SKM-1 treated with dmso at 0.1 percent for 144 hours (cell line): Measurements from ENCODE around the gene ISG15.
"Not testable (repeated sequence)": the region's sequence is repeated elsewhere in the genome, so short reads cannot be mapped to it uniquely, and the experiment has no call there.

Source experiments
- DNase-seq: peaks from one replicate; lab custom pipeline; 2025; ENCODE audit not compliant: unreplicated experiment; lab: John Stamatoyannopoulos, UW

Gene ISG15

DNA sequence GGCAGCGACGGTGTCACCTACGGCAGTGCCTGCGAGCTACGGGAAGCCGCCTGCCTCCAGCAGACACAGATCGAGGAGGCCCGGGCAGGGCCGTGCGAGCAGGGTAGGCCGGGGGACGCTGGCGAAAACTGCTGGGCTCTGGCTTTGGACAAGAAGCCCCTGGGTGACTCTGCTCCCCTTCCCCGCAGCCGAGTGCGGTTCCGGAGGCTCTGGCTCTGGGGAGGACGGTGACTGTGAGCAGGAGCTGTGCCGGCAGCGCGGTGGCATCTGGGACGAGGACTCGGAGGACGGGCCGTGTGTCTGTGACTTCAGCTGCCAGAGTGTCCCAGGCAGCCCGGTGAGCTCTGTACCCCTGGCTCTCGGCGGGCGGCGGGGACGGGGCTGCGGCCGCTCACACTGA, 30.6 kb downstream of the ISG15 start:
- DNase-seq = no peak

DNA sequence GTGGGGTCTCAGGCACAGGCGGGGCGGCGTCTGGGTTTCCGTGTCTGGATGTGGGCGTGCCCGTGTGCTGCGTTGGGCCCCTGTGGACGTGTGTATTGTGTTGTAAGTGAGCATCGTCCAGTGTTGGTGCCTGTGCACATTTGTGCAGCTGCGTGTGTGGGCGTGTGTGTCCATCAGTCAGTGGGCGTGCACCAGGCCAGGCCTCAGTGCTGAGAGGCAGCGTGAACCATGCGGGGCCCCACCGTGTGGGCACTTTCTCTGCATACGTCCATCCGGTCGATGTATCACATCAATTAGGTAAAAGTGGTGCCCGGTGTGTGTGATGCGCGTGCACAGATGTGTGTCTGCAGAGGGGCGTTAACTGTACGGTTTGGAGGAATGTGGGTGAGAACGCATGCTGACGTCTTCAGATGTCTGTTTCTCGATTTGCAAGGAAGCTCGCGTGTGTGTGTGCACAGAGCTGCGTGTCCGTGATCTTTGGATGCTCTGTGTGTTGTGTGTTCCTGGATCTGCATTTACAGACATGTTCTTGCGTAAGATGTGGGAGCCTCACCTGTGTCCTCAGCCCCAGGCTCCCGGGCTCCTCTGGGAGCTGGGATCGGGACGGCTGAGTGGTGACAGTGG, 31.3 kb downstream of the ISG15 start:
- no peak for DNase-seq

DNA sequence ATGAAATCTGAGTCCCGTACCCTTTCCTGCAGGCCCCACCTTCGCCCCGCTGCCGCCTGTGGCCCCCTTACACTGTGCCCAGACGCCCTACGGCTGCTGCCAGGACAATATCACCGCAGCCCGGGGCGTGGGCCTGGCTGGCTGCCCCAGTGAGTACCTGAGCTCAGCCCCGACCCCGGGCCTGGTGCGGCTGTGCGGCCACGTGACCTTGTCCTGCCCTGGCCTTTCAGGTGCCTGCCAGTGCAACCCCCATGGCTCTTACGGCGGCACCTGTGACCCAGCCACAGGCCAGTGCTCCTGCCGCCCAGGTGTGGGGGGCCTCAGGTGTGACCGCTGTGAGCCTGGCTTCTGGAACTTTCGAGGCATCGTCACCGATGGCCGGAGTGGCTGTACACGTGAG, 31.8 kb downstream of the ISG15 start:
- DNase-seq = no peak

DNA sequence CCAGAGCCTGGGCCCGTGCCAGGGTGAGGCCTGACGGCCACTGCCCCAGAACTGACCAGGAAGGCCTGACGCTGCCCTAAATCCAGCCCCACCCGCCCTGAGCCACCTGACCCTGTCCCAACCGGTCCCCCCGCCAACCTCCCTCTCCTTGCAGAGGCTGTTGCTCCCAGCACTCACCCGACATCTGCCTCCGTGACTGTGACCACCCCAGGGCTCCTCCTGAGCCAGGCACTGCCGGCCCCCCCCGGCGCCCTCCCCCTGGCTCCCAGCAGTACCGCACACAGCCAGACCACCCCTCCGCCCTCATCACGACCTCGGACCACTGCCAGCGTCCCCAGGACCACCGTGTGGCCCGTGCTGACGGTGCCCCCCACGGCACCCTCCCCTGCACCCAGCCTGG, 32.9 kb downstream of the ISG15 start:
- no peak for DNase-seq

DNA sequence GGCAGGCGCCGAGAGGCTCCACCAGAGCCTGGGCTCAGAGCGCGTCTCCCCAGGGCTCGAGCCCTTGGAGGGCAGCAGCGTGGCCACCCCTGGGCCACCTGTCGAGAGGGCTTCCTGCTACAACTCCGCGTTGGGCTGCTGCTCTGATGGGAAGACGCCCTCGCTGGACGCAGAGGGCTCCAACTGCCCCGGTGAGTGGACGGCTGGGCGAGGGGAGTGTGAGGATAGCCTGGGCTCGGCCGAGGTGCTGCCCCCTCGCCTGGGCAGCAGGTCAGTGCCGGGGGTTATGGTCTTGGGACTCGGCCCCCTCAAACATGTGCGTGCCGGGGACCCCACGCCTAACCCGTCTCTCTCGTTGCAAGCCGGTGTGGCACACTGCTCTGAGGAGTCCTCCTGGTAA, 33.5 kb downstream of the ISG15 start:
- DNase-seq = no peak

DNA sequence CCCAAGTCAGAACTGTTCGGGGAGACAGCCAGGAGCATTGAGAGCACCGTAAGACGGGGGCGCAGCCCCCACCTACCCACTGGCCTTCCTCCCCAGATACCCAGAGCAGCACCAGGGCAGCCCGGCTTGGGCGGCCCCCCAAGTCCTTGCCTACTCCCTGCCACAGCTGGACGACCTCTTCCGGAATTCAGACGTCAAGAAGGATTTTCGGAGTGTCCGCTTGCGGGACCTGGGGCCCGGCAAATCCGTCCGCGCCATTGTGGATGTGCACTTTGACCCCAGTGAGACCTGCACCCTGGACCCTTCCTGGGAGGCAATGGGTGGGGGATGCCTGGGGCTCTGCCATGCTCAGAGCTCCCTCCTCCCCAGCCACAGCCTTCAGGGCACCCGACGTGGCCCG, 34.1 kb downstream of the ISG15 start:
- no peak for DNase-seq

DNA sequence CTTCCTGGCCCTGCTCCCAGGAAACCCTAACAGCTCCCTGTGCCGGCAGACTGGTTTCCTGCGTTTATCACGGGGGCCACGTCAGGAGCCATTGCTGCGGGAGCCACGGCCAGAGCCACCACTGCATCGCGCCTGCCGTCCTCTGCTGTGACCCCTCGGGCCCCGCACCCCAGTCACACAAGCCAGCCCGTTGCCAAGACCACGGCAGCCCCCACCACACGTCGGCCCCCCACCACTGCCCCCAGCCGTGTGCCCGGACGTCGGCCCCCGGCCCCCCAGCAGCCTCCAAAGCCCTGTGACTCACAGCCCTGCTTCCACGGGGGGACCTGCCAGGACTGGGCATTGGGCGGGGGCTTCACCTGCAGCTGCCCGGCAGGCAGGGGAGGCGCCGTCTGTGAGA, 34.7 kb downstream of the ISG15 start:
- DNase-seq = no peak

DNA sequence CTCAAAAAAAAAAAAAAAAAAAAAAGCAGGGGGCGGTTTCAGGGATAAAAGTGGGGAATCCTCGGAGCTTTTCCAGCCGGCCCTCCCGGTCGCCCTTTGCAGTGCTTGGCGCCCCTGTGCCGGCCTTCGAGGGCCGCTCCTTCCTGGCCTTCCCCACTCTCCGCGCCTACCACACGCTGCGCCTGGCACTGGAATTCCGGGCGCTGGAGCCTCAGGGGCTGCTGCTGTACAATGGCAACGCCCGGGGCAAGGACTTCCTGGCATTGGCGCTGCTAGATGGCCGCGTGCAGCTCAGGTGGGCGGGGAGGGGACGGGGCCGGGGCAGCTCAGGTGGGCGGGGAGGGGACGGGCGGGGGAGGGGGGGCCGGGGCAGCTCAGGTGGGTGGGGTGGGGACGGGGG, 35.5 kb downstream of the ISG15 start:
- no peak for DNase-seq

DNA sequence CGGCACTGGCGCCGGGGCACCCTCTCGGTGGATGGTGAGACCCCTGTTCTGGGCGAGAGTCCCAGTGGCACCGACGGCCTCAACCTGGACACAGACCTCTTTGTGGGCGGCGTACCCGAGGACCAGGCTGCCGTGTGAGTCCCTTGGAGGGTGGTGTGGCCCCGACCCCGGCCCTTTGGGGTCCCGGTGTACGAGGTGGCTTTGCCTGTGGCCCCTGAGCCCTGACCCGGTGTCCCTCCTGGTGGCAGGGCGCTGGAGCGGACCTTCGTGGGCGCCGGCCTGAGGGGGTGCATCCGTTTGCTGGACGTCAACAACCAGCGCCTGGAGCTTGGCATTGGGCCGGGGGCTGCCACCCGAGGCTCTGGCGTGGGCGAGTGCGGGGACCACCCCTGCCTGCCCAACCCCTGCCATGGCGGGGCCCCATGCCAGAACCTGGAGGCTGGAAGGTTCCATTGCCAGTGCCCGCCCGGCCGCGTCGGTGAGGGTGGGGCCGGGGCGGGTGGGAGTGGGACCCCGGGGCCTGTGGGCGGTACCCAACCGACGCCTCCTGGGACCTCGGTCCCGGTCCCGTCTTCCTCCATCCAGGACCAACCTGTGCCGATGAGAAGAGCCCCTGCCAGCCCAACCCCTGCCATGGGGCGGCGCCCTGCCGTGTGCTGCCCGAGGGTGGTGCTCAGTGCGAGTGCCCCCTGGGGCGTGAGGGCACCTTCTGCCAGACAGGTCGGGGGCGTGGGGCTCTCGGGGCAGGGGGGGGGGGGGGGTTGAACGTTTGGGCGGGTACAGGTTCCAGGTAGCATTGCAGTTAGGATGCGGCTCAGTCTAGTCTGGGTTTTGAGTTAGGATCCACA, 36.2 kb downstream of the ISG15 start:
- no peak for DNase-seq

DNA sequence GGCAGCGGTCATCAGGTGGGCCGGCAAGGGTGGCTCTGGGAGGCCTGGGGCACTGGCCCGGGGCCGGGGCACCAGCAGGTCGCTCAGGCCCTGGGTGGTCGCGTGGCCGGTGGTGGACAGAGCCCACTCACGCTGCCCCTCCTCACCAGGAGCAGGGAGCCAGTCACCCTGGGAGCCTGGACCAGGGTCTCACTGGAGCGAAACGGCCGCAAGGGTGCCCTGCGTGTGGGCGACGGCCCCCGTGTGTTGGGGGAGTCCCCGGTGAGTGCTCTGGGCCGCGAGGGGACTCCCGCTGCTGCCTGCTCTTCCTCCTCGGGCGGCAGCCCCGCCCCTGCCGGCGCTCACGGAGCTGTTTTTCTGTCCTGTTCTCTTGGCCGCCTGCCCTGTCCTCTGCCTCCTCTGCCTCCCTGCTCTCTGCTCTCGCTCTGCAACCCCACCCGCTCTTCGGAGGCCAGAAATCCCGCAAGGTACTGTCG, 37.3 kb downstream of the ISG15 start:
- no peak for DNase-seq

DNA sequence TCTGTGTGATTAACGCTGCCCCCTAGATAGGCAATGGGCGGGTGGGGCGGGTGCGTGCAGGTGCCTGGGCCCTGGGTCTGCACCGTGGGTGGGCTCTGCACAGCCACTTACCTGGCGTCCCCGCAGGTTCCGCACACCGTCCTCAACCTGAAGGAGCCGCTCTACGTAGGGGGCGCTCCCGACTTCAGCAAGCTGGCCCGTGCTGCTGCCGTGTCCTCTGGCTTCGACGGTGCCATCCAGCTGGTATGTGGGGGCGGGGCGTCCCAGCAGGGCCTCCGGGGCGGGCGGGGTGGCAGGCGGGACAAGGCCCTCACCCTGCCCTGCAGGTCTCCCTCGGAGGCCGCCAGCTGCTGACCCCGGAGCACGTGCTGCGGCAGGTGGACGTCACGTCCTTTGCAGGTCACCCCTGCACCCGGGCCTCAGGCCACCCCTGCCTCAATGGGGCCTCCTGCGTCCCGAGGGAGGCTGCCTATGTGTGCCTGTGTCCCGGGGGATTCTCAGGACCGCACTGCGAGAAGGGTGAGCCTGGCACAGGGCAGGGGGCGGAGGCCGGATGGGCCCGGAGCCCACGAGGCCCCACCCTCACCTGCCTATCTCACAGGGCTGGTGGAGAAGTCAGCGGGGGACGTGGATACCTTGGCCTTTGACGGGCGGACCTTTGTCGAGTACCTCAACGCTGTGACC, 38.0 kb downstream of the ISG15 start:
- no peak for DNase-seq

DNA sequence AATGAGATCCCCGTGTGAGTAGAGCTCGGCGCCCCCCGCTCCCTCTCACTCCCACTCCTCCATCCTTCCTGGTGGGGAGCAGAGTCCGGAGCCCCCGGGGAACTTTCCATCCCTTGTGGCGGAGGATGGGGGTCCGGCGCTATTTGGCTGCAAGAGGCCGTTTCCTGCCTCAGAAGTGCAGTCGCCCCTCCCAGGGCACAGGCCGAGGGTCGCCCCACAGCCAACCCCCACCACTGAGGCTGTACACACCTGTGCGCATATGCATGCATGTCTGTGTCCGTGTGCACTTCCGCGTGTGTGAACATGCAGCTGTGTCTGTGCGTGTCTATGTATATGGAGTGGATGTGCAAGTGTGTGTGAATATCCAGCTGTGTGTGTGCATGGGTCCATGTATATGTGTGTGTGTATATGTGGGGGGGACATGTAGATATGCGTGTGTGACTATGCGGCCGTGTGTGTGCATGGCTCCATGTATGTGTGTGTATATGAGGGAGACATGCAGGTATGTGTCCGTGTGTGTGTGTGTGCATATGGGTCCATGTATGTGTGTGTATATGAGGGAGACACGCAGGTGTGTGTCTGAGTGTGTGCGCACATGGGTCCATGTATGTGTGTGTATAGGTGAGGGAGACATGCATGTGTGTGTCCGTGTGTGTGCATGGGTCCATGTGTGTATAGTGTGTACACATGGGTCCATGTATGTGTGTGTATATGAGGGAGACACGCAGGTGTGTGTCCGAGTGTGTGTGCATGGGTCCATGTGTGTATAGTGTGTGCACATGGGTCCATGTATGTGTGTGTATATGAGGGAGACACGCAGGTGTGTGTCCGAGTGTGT, 38.9 kb downstream of the ISG15 start:
- DNase-seq = no peak

DNA sequence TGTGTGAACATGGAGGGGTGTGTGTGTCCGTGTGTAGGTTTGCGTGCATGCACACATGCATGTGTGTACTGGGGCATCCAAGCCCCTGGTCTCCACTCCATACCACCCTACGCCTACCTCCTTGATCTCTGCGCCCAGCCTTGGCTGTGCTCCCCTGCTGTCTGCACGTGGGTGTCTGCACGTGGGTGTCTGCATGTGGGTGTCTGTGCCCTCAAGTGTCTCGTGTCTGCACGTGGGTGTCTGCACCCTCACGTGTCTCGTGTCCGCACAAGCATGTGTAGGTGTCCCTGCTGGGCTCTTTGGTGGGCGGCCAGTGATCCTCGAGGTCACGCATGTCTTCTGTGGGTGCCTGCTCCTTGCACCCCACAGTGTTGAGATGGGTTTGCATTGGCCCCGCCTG, 39.7 kb downstream of the ISG15 start:
- no peak for DNase-seq

DNA sequence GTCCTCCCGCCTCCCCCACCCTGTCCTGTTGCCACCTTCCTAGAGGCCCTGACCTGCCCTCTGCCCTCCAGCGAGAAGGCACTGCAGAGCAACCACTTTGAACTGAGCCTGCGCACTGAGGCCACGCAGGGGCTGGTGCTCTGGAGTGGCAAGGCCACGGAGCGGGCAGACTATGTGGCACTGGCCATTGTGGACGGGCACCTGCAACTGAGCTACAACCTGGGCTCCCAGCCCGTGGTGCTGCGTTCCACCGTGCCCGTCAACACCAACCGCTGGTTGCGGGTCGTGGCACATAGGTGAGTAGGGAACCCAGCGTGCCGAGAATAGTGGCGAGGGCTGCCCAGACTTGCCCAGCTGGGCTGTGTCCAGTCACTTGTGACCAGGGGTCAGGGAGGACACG, 40.4 kb downstream of the ISG15 start:
- DNase-seq = no peak

DNA sequence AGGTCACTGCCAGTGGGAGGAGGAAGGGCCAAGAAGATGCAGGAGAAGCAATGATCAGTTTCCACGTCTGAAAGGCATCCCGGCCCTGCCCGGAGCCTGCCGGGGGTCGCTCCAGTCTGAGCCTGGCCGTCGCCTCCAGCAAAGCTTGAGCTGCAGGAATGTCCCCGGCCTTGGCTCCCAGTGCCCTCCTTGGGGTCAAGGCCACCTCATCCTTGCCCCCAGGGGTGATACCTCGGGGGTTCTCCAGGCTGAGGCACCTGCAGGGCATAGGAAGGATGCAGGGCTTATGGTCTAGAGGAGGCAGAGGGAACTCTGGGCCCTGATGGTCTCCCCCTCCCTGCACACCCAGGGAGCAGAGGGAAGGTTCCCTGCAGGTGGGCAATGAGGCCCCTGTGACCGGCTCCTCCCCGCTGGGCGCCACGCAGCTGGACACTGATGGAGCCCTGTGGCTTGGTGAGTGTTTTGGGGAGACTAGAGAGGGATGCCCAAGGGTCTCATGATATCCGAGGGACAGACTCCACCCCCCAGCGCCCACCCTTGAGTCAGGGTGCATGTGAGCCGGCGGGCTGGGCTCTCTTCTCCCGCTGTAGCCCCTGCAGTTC, 40.9 kb downstream of the ISG15 start:
- no peak for DNase-seq

DNA sequence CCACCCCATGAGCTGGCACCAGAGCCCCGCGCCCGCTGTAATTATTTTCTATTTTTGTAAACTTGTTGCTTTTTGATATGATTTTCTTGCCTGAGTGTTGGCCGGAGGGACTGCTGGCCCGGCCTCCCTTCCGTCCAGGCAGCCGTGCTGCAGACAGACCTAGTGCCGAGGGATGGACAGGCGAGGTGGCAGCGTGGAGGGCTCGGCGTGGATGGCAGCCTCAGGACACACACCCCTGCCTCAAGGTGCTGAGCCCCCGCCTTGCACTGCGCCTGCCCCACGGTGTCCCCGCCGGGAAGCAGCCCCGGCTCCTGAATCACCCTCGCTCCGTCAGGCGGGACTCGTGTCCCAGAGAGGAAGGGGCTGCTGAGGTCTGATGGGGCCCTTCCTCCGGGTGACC, 41.7 kb downstream of the ISG15 start:
- DNase-seq = no peak

DNA sequence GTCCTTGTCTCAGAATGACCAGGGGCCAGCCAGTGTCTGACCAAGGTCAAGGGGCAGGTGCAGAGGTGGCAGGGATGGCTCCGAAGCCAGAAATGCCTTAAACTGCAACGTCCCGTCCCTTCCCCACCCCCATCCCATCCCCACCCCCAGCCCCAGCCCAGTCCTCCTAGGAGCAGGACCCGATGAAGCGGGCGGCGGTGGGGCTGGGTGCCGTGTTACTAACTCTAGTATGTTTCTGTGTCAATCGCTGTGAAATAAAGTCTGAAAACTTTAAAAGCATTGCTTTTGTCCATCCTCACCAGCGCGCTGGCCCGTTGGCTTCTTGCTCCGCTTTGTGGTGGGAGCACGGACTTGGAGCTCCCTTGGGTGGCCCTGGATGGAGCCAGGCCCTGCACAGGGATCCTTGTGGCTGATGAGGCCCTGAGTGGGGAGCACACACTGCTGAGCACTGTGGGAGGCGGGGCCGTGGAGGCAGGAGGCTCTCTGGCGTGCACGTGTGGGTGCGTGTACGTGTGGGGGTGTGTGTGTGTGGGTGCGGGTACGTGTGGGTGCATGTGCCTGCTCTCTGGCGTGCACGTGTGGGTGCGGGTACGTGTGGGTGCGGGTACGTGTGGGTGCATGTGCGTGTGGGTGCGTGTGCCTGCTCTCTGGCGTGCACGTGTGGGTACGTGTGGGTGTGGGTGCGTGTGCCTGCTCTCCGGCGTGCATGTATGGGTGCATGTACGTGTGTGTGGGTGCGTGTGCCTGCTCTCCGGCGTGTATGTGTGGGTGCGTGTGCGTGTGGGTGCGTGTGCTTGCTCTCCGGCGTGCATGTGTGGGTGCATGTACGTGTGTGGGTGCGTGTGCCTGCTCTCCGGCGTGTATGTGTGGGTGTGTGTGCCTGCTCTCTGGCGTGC, 42.8 kb downstream of the ISG15 start:
- no peak for DNase-seq

DNA sequence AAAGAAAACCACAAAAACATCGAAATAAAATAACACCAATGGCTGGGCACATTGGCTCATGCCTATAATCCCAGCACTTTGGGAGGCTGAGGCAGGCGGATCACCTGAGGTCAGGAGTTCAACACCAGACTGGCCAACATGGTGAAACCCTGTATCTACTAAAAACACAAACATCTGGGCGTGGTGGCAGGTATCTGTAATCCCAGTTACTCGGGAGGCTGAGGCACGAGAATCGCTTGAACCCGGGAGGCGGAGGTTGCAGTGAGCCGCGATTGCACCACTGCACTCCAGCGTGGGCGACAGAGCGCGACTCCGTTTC, 44.4 kb downstream of the ISG15 start:
- not testable (repeated sequence) for DNase-seq

DNA sequence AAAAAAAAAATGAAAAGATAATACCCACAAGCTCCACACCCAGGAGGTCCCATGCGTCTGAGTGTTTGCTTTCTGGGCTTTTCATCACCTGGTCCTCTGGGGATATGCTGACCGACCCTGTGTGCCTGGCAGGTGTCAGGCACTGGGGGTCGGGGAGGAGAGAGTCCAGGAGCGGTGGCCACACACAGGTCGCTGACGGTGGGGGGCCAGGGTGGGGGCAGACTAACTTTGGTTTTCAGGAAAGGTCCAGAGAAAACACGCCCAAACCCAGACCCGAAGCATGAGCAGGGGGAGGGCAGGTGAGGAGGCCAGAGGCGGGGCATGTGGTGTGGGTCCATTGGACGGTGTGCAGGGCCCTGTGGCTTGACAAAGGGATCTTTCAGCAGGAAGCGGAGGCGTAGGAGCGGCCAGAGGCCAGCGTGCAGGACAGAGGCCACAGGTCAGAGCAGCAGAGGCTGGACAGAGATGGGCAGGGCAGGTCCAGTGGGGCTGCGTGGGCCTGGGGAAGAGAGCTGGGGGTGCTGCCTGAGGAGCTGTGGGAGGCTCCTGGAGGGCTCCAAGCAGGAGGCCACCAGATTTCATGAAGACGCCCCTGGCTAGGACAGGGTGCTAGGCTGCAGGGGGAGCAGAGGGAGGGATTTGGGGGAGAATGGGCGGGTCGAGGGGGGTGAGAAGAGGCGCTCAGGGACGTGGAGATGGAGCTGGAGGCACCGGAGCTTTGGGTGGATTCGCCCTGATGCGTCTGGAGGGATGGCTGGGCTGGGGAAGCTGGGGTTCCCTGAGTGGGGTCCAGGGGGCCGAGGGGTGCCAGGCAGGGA, 45.0 kb downstream of the ISG15 start:
- no peak for DNase-seq
